D721Med (cell line): ENCODE measurements around the gene PREX1.

Experiments used
- DNase-seq: peaks from one replicate; pipeline ENCODE4 v3.0.0; 2011; ENCODE audit warnings: low spot score; ENCODE audit not compliant: insufficient read length
- FAIRE-seq: peaks from 2 replicates; lab custom pipeline; 2011; peaks lifted over from hg19 to GRCh38; lab: Jason Lieb, UNC
- TF ChIP-seq, protein P1 (sequence below): IDR thresholded peaks from 2 replicates; pipeline ENCODE4 v1.5.1; 2012; ENCODE audit warnings: mild to moderate bottlenecking, control low read depth; ENCODE audit not compliant: insufficient read depth; ENCODE audit errors: missing control alignments

The PREX1 gene

GRCh38 chr20:48592107-48592940 lies 235.5 kb downstream of the PREX1 start:
- FAIRE-seq: no peak
- TF ChIP-seq, protein P1, sequence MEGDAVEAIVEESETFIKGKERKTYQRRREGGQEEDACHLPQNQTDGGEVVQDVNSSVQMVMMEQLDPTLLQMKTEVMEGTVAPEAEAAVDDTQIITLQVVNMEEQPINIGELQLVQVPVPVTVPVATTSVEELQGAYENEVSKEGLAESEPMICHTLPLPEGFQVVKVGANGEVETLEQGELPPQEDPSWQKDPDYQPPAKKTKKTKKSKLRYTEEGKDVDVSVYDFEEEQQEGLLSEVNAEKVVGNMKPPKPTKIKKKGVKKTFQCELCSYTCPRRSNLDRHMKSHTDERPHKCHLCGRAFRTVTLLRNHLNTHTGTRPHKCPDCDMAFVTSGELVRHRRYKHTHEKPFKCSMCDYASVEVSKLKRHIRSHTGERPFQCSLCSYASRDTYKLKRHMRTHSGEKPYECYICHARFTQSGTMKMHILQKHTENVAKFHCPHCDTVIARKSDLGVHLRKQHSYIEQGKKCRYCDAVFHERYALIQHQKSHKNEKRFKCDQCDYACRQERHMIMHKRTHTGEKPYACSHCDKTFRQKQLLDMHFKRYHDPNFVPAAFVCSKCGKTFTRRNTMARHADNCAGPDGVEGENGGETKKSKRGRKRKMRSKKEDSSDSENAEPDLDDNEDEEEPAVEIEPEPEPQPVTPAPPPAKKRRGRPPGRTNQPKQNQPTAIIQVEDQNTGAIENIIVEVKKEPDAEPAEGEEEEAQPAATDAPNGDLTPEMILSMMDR: no peak
- DNase-seq: no peak

DNA sequence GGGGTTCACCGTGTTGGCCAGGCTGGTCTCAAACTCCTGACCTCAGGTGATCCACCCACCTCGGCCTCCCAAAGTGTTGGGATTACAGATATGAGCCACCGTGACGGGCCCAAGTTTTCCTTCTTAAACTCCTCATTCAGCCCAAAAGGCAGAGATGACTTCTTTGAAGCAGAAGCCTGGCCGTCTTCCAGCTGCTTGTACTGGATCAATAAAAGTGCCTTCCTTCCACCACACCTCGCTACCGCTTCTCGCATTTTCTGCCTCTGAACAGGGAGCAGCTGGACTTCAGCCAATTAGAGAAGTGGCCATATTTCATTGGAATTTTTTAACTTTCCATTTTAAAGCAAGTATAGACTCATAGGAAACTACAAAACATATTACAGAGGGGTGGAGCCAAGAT lies 241.1 kb downstream of the PREX1 start:
- TF ChIP-seq, protein P1: no peak
- no peak for FAIRE-seq
- DNase-seq: no peak

DNA sequence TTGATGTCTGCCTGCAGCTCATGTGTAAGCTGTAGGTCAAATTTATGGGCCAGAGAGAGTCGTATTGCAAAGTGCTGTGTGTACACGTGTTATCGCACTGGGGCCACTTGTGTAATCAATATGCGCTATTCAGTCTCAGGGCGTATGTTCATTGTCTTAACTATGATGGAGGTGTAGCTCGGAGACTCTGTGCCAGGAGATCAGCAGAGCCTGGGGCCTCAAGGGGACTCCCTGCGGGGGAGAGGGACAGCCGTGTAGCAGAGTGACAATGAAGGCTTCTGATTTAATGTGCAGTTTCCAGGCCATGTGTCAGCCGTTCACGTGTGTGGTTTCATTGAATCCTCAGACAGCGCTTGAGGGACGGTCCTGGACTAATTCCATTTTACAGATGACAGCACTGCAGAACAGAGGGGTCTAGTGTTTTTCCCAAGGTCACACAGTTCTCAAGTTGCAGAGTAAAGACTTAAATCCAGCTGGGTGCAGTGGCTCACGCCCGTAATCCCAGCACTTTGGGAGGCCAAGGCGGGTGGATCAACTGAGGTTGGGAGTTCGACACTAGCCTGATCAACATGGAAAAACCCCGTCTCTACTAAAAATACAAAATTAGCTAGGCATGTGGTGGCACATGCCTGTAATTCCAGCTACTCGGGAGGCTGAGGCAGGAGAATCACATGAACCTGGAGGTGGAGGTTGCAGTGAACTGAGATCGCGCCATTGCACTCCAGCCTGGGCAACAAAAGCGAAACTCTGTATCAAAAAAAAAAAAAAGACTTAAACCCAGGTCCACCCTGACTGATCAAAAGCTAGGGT lies 242.5 kb downstream of the PREX1 start:
- TF ChIP-seq, protein P1: no peak
- DNase-seq (no peak), FAIRE-seq (no peak)

- DNase-seq (no peak), FAIRE-seq (no peak)
- TF ChIP-seq, protein P1: no peak
Measured at GRCh38 chr20:48584391-48585060, 243.3 kb downstream of the PREX1 start.

DNA sequence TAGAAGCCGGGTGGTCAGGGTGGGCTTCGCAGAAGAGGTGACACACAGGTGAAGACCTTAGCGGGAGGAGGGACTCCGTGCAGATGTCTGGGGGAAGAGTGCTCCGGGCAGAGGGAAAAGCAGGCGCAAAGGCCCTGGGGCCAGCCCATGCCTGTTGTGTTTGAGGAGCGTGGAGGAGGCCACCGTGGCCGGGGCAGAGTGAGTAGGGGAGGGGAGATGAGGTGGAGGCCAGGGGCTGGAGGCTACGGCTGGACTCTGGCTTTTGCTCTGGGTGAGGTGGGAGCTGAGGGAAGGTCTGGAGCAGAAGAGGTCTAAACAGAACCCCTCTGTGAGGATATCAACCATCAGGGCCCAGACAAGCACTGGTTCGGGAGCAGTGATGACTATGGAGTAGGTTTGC lies 244.0 kb downstream of the PREX1 start:
- TF ChIP-seq, protein P1: no peak
- DNase-seq (no peak), FAIRE-seq (no peak)

GRCh38 chr20:48583171-48583570 lies 244.6 kb downstream of the PREX1 start:
- DNase-seq: no peak
- FAIRE-seq: no peak
- TF ChIP-seq, protein P1: no peak

- TF ChIP-seq, protein P1: no peak
- no peak for FAIRE-seq
Measured at GRCh38 chr20:48582673-48582985, 245.2 kb downstream of the PREX1 start.

More at GRCh38 chr20:48582673-48582985, 245.2 kb downstream of the PREX1 start:
- no peak for DNase-seq
